SK-N-SH (cell line): ENCODE measurements around the gene ARHGEF25. TPM values are rescaled to one million over a fixed set of nuclear protein-coding genes. Genes with fewer than 3 reads are reported as not detected.

Experiments
- CTCF ChIA-PET: fragments of 300-600, 350-600 bp; formaldehyde crosslinking; extraction: SDS; loops from one replicate; lab custom pipeline; 2021; lab: Yijun Ruan, JAX
- POLR2A ChIA-PET: fragments of 350-600 bp; sonication (Branson Sonifier 250); formaldehyde crosslinking; extraction: SDS; loops from one replicate; lab custom pipeline; 2020; ENCODE audit warnings: antibody characterized with exemption, inconsistent platforms; lab: Yijun Ruan, JAX
- DNase-seq: peaks from one replicate; pipeline ENCODE4 v3.0.0; 2012
- H2AFZ ChIP-seq: fragments of 200-600 bp; sonication (generic); 2 replicates; pipeline ENCODE4 v1.8.1; 2016; ENCODE audit warnings: antibody characterized with exemption, mild to moderate bottlenecking, low read depth
- H3F3A ChIP-seq: fragments of 200-600 bp; sonication (generic); replicated peaks from 2 replicates; pipeline ENCODE3; 2016; ENCODE audit warnings: antibody characterized with exemption, mild to moderate bottlenecking; ENCODE audit not compliant: insufficient read depth
- H3K27ac ChIP-seq, 2 experiments: fragments of 200-500 bp in 1 of 2; fragments of 200-600 bp in 1 of 2; sonication (Bioruptor generic) in 1 of 2; sonication (generic), shearing (Covaris generic) in 1 of 2; 2 replicates each; pipeline versions ENCODE4 v1.5.1 to v1.6.1; 2014 to 2016; ENCODE audit warnings: low read depth in 2 of 2, inconsistent platforms in 1 of 2, low read length in 1 of 2, mild to moderate bottlenecking in 1 of 2, mixed read lengths in 1 of 2
- H3K27me3 ChIP-seq: fragments of 200-600 bp; sonication (generic), shearing (Covaris generic); 2 replicates; pipeline ENCODE4 v1.6.1; 2016; ENCODE audit warnings: mixed run types; ENCODE audit not compliant: insufficient read depth
- H3K36me3 ChIP-seq, 2 experiments: fragments of 200-500 bp in 1 of 2; fragments of 200-600 bp in 1 of 2; sonication (Bioruptor generic) in 1 of 2; sonication (generic) in 1 of 2; replicated peaks in 1 of 2; 2 replicates each; pipeline versions ENCODE3 to v1.5.1; 2014 to 2016; ENCODE audit warnings: low read length in 1 of 2, mild to moderate bottlenecking in 1 of 2; ENCODE audit not compliant: insufficient read depth in 2 of 2, control insufficient read depth in 1 of 2
- H3K4me1 ChIP-seq, 2 experiments: fragments of 200-500 bp in 1 of 2; fragments of 200-600 bp in 1 of 2; sonication (Bioruptor generic) in 1 of 2; sonication (generic), shearing (Covaris generic) in 1 of 2; 2 replicates each; pipeline versions ENCODE4 v1.5.1 to v1.6.1; 2014 to 2016; ENCODE audit warnings: low read depth in 1 of 2, low read length in 1 of 2, mixed run types in 1 of 2; ENCODE audit not compliant: insufficient read depth in 2 of 2, control insufficient read depth in 1 of 2
- H3K4me2 ChIP-seq: fragments of 200-600 bp; sonication (generic), shearing (Covaris generic); 2 replicates; pipeline ENCODE4 v1.6.1; 2017; ENCODE audit warnings: mixed run types
- H3K4me3 ChIP-seq, 2 experiments: fragments of 200-500 bp in 1 of 2; fragments of 200-600 bp in 1 of 2; sonication (Bioruptor generic) in 1 of 2; sonication (generic), shearing (Covaris generic) in 1 of 2; 2 replicates each; pipeline versions ENCODE4 v1.5.1 to v1.8.1; 2014 to 2016; ENCODE audit warnings: low read depth in 2 of 2, inconsistent platforms in 1 of 2, low read length in 1 of 2, mild to moderate bottlenecking in 1 of 2, mixed read lengths in 1 of 2, moderate library complexity in 1 of 2
- H3K79me2 ChIP-seq: fragments of 200-600 bp; sonication (generic); 2 replicates; pipeline ENCODE4 v1.8.1; 2017; ENCODE audit warnings: mild to moderate bottlenecking; ENCODE audit not compliant: insufficient read depth
- H3K9ac ChIP-seq: fragments of 200-600 bp; sonication (generic); 2 replicates; pipeline ENCODE4 v1.6.1; 2017; ENCODE audit warnings: mixed run types
- H3K9me2 ChIP-seq: fragments of 200-600 bp; sonication (generic); 2 replicates; pipeline ENCODE4 v1.6.1; 2017; ENCODE audit warnings: mixed run types
- H3K9me3 ChIP-seq: fragments of 200-600 bp; sonication (generic); 2 replicates; pipeline ENCODE4 v1.6.1; 2017; ENCODE audit warnings: mixed run types, mild to moderate bottlenecking, moderate library complexity
- H4K20me1 ChIP-seq: fragments of 200-600 bp; sonication (generic); 2 replicates; pipeline ENCODE4 v1.6.1; 2017; ENCODE audit warnings: mild to moderate bottlenecking, mixed run types; ENCODE audit not compliant: insufficient read depth
- GATA2 ChIP-seq: sonication (generic); formaldehyde crosslinking; IDR thresholded peaks from 2 replicates; pipeline ENCODE4 v1.5.0; 2020; ENCODE audit warnings: mild to moderate bottlenecking, missing genetic modification reagents
- IRF3 ChIP-seq: fragments of 150-350 bp; IDR thresholded peaks from 2 replicates; pipeline ENCODE4 v1.6.1; 2016; ENCODE audit warnings: mild to moderate bottlenecking, low read depth, low read length
- MAX ChIP-seq: IDR thresholded peaks from 2 replicates; pipeline ENCODE4 v1.4.0; 2012; ENCODE audit warnings: low read depth
- MEF2A ChIP-seq: IDR thresholded peaks from 2 replicates; pipeline ENCODE4 v1.4.0; 2012; ENCODE audit warnings: low read depth, borderline replicate concordance
- NRF1 ChIP-seq: IDR thresholded peaks from 2 replicates; pipeline ENCODE4 v1.6.1; 2012; ENCODE audit warnings: low read depth, mild to moderate bottlenecking, low read length
- PBX3 ChIP-seq: IDR thresholded peaks from 2 replicates; pipeline ENCODE4; 2012
- RAD21 ChIP-seq: IDR thresholded peaks from 2 replicates; pipeline ENCODE4 v1.6.1; 2012; ENCODE audit warnings: mild to moderate bottlenecking, low read length
- REST ChIP-seq: IDR thresholded peaks from 2 replicates; pipeline ENCODE4 v1.6.1; 2012; ENCODE audit warnings: mild to moderate bottlenecking, low read depth, low read length, moderate library complexity
- RFX5 ChIP-seq: IDR thresholded peaks from 2 replicates; pipeline ENCODE4 v1.6.1; 2012; ENCODE audit warnings: mild to moderate bottlenecking, improper control_type of control experiment, low read length
- RXRA ChIP-seq: IDR thresholded peaks from 2 replicates; pipeline ENCODE4 v1.4.0; 2012; ENCODE audit warnings: low read depth, mild to moderate bottlenecking, borderline replicate concordance
- SIN3A ChIP-seq: IDR thresholded peaks from 2 replicates; pipeline ENCODE4 v1.6.1; 2012; ENCODE audit warnings: low read depth, mild to moderate bottlenecking, low read length, moderate library complexity, borderline replicate concordance
- TCF12 ChIP-seq: IDR thresholded peaks from 2 replicates; pipeline ENCODE4 v1.4.0; 2012
- TEAD4 ChIP-seq: IDR thresholded peaks from 2 replicates; pipeline ENCODE4 v1.4.0; 2012; ENCODE audit warnings: mild to moderate bottlenecking, borderline replicate concordance; ENCODE audit not compliant: insufficient read depth
- USF1 ChIP-seq: IDR thresholded peaks from 2 replicates; pipeline ENCODE4 v1.4.0; 2012; ENCODE audit warnings: low read depth, borderline replicate concordance
- USF2 ChIP-seq: fragments of 150-350 bp; IDR thresholded peaks from 2 replicates; pipeline ENCODE4 v1.6.1; 2017; ENCODE audit warnings: antibody characterized with exemption, low read length, low read depth, borderline replicate concordance
- WGBS: methylation state at CpG from one replicate; pipeline ENCODE4 v1.1.6; 2017; ENCODE audit warnings: low lambda C conversion rate; 5-methylcytosine and 5-hydroxymethylcytosine counted together
- polyA plus RNA-seq, 3 experiments: library from polyadenylated mRNA; depleted of rRNA; stranded (reverse); fragments of >200 nt; gene quantifications; 2 replicates each; pipeline ENCODE4 v1.2.3, GENCODE V29; 2012

ARHGEF25 gene
- polyA plus RNA-seq, 1 of the 3 experiments (the other 2 are of a cell fraction) = 48.1 TPM

GRCh38 chr12:57637364-57637763 is 26.1 kb downstream of the ARHGEF25 start:
- ChIA-PET CTCF (interaction anchor here (0.9 to 4.0 kb wide), 10 partner anchors 10 to 268 kb away, joined by 3 to 38 read pairs (median 5); partner anchors contain the start of genes AGAP2 and GLI1), POLR2A (no interaction called here)
- no peak for DNase-seq
- Histone ChIP-seq H3K27me3 (no peaks in the 10 kb centered on the region; the same call in 1 of the 2 replicates), H3K36me3 (no peaks in the 10 kb centered on the region), H3K4me1 (peaks cover 0 to 2% of the 10 kb centered on the region in 2 experiments; a peak in 1 of 4 replicates), H3K4me2 (no peak overlapping the region), H3K9me2 (no peaks in the 10 kb centered on the region), H4K20me1 (no peaks in the 10 kb centered on the region), H3K79me2 (no peaks in the 10 kb centered on the region), H2AFZ (no peak overlapping the region), H3K9ac (no peak overlapping the region), H3K9me3 (no peaks in the 10 kb centered on the region), H3F3A (peaks cover 3% of the 10 kb centered on the region), H3K4me3 (no peak overlapping the region), H3K27ac (no peak overlapping the region)
- 64% methylated on average over 3 of the region's 3 CpGs for WGBS
- peak; percentile 26; the same call in 1 of the 2 replicates for TF ChIP-seq RAD21
- no peak for TF ChIP-seq RFX5

GRCh38 chr12:57638096-57638495 is 26.9 kb downstream of the ARHGEF25 start:
- no peak overlapping the region for H3K4me3 ChIP-seq
- H3K9me3 ChIP-seq = no peaks in the 10 kb centered on the region
- WGBS = 50% methylated on average over 2 of the region's 3 CpGs
- TF ChIP-seq REST (no peak), PBX3 (no peak), TEAD4 (no peak), MAX (no peak), SIN3A (no peak), GATA2 (CRISPR knock-in tag) (no peak), TCF12 (no peak), IRF3 (no peak), NRF1 (no peak), USF2 (no peak), RXRA (no peak), USF1 (no peak), MEF2A (no peak)
- H3F3A ChIP-seq = peaks cover 3% of the 10 kb centered on the region
- H3K79me2 ChIP-seq = no peaks in the 10 kb centered on the region
- peaks cover 0 to 2% of the 10 kb centered on the region in 2 experiments; a peak in 1 of 4 replicates for H3K4me1 ChIP-seq
- no peak for DNase-seq
- no peak overlapping the region for H2AFZ ChIP-seq
- no peaks in the 10 kb centered on the region for H3K9me2 ChIP-seq
- no peak overlapping the region for H3K27ac ChIP-seq
- POLR2A ChIA-PET = no interaction called here
- CTCF ChIA-PET = interaction anchor here (0.6 to 4.0 kb wide), 12 partner anchors 15 to 1513 kb away, joined by 3 to 38 read pairs (median 4); partner anchors contain the start of genes AGAP2 and GLI1
- no peaks in the 10 kb centered on the region for H3K36me3 ChIP-seq
- H3K9ac ChIP-seq = no peak overlapping the region
- H3K27me3 ChIP-seq = no peaks in the 10 kb centered on the region; the same call in 1 of the 2 replicates
- H4K20me1 ChIP-seq = no peaks in the 10 kb centered on the region
- no peak overlapping the region for H3K4me2 ChIP-seq
